ENCODE data around the gene SPNS3. TPM values are rescaled to one million over a fixed set of nuclear protein-coding genes. Genes with fewer than 3 reads are reported as not detected.

SPNS3 gene, protein sequence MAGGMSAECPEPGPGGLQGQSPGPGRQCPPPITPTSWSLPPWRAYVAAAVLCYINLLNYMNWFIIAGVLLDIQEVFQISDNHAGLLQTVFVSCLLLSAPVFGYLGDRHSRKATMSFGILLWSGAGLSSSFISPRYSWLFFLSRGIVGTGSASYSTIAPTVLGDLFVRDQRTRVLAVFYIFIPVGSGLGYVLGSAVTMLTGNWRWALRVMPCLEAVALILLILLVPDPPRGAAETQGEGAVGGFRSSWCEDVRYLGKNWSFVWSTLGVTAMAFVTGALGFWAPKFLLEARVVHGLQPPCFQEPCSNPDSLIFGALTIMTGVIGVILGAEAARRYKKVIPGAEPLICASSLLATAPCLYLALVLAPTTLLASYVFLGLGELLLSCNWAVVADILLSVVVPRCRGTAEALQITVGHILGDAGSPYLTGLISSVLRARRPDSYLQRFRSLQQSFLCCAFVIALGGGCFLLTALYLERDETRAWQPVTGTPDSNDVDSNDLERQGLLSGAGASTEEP
- total RNA-seq = not detected

DNA sequence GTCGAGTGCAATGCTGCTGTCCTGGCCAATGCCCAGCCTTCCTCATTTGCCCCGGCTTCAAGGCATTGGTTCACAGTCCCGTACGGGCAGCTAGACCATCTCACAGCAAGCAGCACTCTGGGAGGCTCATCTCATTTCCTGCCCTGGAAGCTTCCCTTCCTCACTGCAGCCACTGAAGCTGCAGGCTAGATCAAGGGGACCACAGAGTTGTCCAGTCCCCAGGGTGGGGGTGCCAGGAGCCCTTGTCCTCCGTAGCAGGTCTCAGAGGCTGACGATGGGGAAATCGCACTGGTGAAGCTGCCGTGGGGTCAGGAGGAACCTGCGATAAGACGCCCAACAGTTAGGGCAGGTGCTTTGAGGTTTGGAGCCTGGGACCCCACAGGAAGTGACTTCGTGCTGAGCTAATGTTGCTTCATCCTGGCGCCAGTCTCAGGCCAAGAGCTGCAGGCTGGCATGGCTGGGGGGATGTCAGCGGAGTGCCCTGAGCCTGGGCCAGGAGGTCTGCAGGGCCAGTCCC is at the start of gene SPNS3:
Gene SPNS3, plus strand, starts transcription at position 426 of the 517 bp plus-strand sequence. Its CDS starts 28 bp downstream, at position 454.
- no peak for ATAC-seq
- DNase-seq (ENCODE audit: low spot score) = no peak

DNA sequence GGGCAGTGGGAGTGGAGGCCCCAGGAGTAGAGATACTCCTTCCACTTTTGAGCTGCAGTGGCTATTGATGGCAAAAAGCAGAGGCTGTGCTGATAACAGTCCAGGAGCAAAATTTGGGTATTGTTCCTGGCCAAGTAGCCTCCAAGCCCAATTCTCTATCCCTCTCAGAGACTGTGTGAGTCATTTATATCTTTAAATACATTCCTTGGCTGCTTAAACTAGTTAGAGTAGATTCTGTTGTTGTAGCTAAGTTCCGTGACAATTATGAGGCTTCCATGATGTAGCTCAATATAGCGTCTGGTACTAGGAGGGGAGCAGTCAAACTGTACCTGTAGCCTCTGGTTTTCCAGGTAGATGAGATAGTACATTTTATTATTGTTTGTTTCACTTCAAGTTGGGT is 47.3 kb upstream of the SPNS3 start:
- DNase-seq (ENCODE audit: low spot score) (no peak), ATAC-seq (no peak)

DNA sequence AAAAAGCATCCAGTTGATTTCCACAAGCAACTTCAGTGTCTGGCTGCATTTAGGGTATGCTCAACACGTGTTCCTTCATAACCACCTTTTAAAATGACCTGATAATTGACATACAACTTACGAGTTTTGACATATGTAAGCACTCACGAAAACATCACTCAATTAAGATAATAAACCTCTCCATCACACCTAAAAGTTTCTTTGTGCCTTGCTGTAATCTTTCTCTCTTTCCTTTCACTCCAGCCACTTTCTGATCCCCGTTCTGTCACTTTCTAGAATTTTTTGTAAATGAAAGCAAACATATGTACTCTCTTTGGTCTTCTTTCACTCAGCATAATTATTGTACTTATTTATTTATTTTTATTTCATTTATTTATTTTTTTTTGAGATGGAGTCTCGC is 46.6 kb upstream of the SPNS3 start:
- no peak for DNase-seq (ENCODE audit: low spot score)
- ATAC-seq = no peak

DNA sequence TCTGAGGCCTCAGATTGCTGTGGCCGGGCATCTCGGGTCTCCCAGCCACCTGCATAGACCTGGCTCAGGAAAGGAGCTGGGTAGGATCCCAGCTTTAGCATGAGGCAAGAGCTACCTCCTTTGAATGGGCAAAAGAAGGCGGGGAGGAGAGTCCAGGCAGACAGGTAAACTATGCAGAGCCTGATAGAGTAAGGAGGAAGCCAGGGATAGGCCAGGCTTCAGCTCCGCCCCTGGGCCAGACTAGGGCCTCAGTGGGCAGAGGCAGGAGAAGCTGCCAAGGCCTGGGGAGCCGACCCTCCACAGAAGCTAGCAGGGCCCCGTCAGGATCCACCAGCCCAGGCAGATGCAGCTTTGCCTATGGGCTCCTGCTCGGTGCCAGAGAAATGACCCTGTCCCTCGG is 44.7 kb upstream of the SPNS3 start:
- ATAC-seq = peak; percentile 65

DNA sequence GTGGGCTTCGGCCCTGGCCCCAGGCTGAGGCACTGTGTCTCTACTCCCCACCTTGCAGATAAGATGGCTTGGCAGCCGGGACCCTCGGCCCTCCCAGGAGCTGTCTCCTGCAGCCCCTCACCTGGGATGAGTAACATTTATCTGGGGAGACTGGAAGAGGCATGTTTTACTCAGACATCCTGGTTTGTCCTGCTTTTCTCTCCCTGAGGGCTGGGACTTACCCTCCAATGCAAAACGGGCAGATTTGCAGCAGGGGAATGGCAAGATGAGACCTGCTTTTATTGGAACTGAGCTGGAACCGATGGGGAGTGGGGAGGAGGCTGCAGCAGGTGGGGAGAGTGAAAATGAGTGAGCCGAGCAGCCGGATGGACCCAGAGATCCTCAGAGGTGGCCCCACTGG is 39.9 kb upstream of the SPNS3 start:
- ATAC-seq (no peak), DNase-seq (ENCODE audit: low spot score) (no peak)

More for the DNA sequence above, 44.7 kb upstream of the SPNS3 start:
- no peak for DNase-seq (ENCODE audit: low spot score)

DNA sequence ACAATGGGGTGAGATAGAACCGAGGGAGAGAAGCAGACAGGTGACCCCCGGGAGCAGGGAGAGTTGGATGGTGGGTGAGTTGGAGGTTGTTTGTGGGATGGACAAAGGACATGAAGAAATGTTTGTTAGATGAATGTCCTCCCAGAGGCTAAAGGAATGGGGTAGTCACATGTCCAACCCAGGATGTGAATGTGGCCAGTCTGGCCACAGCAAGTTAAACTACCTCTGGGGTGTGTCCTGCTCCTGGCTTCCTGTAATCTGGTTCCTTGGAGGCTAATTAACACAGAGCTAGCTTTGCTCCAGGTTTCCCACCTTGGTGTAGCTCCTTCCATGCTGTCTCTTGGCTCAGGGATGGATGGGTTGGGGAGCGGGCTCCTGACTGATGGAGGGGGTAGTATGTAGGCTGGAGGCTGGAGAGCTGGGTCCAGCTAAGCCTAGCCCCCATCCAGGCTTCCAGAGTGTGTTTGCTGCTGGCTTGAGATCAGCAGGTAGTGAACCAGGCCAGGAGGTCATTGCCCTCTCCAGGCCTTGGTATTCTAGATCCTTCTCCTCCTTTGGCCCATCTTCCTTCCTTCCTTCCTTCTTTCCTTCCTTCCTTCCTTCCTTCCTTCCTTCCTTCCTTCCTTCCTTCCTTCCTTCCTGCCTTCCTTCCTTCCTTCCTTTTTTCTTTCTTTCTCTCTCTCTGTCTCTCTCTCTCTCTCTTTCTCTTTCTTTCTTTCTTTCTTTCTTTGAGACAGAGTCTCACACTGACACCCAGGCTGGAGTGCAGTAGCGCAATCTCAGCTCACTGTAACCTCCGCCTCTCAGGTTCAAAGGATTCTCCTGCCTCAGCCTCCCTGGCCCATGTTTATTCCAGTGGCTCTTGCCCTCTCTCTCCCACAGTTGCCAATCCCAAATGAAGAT is 39.3 kb upstream of the SPNS3 start:
- no peak for DNase-seq (ENCODE audit: low spot score)
- peak; percentile 52 for ATAC-seq

DNA sequence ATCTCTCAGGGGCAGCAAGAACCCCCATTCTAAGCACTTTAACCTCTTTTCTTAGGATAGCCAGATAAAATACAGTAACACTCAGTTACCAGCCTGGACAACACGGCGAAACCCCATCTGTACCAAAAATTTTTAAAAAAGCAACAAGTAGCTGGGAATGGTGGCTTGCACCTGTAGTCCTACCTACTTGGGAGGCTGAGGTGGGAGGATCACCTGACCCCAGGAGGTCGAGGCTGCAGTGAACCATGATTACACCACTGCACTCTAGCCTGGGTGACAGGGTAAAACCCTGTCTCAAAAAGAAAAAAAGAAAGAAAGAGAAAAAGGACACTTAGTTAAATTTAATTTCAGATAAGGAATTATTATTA is 38.6 kb upstream of the SPNS3 start:
- ATAC-seq = no peak
- DNase-seq (ENCODE audit: low spot score) = no peak

DNA sequence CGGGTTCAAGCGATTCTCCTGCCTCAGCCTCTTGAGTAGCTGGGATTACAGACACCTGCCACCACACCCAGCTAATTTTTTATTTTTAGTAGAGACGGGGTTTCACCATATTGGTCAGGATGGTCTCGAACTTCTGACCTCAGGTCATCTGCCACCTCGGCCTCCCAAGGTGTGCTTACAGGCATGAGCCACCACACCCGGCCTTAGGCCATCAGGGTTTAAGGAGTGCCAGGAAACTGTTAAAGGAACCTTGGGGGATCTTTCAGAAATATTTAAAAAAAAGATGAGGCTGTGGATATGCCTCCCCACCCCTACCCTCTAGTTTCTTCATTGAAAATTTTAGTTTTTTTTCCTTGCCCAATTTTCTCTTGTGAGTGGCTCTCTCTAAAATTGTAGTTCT is 35.9 kb upstream of the SPNS3 start:
- ATAC-seq (no peak), DNase-seq (ENCODE audit: low spot score) (no peak)

DNA sequence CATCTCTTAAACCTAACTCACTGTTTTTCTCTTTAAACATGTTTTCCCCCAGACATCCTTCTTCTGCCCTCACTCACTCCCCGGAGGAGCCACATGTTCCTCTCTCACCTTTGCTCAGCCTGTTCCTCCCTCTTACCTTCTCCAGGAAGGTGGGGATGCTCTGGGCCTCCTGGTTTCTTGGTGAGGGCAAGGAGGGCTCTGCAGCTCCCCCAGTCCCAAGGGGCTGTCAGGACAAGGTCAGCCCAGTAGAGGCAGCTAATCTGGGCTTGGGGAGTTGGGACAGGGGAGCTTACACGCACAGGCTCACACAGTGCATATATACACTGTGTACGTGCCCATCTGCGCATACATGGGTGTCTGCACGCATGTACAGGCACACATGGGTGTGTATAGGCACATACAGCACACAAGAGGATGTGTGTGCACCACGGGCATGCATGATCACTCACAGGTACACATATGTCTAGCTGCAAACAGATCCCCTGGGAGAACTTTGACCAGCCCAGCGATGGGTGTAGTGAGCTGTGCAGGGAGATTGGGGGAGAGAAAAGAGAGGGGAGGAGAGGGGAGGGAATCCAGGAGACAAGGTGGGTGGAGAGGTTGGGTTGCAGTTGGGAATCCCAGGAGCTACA is 28.6 kb upstream of the SPNS3 start:
- no peak for DNase-seq (ENCODE audit: low spot score)
- ATAC-seq = no peak

DNA sequence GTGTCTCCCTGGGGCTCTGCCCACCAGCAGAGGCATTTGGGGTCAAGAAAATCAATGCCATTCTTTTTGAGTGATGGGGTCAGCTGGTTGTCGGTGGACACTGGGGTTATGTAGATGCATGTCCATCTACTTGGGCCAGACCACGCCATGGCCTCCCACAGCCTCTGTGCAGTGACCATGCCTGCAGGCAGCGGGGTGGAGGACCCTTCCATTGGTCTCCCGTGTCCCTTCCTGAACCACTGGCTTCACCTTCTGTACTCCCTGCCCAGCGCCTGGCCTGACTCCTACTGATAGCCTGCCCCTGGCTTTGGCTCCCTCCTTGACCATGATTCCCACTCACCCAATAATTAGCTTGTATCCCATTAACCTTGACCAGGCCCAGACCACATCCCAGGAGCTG is 28.0 kb upstream of the SPNS3 start:
- no peak for ATAC-seq
- no peak for DNase-seq (ENCODE audit: low spot score)

DNA sequence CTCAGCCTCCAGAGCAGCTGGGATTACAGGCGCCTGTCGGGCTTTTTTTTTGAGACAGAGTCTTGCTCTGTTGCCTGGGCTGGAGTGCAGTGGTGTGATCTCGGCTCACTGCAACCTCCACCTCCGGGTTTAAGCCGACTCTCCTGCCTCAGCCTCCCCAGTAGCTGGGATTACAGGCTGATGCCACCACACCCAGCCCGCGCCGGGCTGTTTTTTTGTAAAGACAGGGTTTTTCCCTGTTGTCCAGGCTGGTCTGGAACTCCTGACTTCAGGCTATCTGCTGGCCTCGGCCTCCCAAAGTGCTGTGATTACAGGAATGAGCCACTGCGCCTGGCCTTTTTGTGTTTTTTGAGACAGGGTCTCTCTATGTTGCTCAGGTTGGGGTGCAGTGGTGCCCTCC is 27.4 kb upstream of the SPNS3 start:
- no peak for ATAC-seq
- DNase-seq (ENCODE audit: low spot score) = no peak

DNA sequence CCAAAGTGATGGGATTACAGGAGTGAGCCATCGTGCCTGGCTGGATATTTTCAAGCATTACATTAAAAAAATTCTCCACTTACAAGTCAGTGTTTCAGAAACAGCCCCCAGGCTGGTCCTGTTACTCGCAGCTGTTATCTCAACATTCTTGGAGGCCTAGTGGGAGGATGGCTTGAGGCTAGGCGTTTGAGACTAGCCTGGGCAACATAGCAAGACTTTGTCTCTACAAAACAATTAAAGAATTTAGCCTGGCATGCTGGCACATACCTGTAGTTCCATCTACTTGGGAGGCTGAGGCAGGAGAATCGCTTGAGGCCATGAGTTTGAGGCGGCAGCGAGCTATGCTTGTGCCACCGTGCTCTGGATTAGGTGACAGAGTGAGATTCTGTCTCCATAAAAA is 26.5 kb upstream of the SPNS3 start:
- ATAC-seq = no peak
- no peak for DNase-seq (ENCODE audit: low spot score)

DNA sequence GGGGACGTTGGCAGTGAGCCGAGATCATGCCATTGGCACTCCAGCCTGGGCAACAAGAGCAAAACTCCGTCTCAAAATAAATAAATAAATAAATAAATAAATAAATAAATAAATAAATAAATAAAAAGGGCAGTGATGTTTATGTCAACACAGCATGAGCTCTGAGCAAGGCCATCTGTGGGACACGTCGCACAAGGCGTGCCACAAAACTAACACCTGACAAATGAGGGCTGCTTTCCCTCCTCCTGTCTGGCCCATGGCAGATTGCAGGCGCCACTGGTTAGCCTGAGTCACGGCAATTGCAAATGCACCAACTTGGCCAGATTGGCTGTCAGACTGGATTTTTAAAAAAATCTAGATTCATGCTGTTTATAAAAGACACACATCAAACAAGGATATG is 25.9 kb upstream of the SPNS3 start:
- ATAC-seq (no peak), DNase-seq (ENCODE audit: low spot score) (no peak)

DNA sequence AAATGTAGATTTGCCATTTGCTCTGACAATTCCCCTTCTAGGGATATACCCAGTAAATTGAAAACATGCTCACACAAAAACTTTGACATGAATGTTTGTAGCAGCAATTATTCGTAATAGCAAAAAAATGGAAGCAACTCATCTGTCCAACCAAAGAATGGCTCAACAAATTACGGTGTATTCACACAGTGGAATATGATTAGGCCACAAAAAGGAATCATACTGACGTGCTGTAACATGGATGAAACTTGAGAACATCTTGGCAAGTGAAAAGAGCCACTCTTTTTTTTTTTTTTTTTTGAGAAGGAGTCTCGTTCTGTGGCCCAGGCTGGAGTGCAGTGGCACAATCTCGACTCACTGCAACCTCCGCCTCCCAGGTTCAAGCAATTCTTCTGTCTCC is 24.1 kb upstream of the SPNS3 start:
- ATAC-seq (no peak), DNase-seq (ENCODE audit: low spot score) (no peak)

DNA sequence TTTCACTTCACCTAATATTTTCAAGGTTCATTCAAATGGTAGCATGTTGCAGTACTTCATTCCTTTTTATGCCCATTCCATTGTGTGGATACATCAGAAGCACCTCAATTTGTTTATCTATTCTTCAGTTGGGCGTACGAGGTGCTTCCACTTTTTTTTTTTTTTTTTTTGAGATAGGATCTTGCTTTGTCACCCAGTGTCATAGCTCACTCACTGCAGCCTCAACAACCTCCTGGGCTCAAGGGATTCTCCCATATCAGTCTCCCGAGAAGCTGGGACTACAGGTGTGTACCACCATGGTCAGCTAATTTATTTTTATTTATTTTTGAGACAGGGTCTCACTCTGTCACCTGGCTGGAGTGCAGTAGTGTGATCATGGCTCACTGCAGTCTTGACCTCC is 22.5 kb upstream of the SPNS3 start:
- ATAC-seq = no peak
- no peak for DNase-seq (ENCODE audit: low spot score)

DNA sequence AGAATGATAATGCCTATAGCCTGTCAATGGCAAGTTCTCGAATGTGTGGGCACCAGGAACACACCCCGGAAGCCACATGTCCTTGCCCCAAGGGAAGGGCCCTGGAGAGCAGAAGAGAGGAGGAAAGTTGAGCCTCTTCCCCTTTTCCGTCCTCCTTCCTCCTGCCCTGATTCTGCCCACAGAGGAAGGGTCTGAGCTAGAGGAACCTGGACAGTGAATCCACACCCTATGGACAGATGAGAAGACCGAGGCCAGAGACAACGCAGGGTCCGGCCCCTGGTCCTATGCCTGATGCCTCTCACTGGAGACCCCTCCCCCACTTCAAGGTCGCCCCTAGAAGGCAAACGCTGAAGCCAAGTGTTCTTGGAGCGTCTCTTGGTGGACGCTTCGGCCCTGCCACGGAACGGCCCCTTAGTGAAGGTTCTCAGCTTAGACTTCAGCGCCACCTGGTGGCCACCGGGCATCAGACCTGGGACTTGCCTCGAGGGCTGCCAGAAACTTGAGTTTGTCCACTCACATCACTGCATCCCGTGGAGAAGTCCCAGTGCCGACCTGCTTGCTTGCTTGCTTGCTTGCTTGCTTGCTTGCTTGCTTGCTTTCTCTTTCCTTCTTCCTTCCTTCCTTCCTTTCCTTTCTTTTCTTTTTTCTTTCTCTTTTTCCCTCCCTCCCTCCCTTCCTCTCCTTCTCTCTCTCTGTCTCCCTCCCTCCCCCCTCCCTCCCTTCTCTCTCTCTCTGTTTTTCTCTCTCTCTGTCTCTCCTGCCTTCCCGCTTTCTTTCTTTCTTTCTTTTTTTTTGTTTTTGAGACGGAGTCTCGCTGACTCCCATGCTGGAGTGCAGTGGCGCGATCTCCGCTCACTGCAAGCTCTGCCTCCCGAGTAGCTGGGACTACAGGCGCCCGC is 20.6 kb upstream of the SPNS3 start:
- peak; percentile 99 for ATAC-seq
- peak; percentile 87 for DNase-seq (ENCODE audit: low spot score)

DNA sequence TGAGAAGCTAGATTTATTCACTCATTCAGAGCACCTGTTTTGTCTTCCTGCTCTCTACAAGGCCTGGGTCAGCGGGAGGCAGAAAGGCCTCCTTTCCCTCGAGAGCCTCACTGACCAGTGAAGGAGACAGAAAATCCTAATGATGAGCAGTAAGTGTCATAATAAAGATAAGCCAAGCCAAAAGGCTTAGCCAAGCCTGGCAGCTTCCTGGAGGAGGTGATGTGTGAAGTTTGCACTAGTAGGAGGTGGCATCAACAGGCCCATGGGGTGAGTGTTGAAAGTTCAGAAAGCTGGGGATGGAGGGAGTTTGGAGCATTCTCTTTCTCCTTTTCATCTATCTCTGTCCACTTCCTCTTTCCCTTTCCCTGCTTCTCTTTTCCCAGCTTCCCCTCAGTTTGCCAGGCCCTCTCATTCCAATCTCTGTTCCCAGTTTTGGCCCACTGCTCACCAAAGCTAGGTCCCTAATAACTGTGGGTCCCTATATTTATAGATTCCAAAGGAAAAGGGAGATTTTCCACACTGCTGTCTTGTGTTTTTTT is 16.5 kb upstream of the SPNS3 start:
- DNase-seq (ENCODE audit: low spot score) = no peak

DNA sequence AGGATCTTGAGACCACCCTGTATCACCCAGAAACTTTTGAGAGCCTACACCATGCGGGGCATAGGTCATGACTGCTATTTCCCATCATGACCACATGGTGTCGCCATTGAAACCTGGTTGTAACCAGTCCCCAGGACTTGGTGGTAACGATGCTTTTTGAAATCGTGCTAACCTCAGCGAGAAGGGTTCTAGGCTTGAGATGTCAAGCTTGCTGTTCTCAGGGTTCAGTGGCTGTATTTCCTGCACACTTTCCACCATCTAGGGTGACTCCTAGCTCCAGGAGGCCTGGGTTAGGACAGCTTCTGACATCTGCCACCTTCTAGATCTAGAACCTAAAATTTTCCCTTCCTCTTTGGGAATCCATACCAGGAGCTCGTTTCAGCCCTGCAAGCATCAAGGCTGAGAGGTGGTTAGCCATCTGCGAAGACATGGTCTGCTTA is 13.0 kb upstream of the SPNS3 start:
- peak; percentile 57 for DNase-seq (ENCODE audit: low spot score)

More for the DNA sequence above, 16.5 kb upstream of the SPNS3 start:
- no peak for ATAC-seq

DNA sequence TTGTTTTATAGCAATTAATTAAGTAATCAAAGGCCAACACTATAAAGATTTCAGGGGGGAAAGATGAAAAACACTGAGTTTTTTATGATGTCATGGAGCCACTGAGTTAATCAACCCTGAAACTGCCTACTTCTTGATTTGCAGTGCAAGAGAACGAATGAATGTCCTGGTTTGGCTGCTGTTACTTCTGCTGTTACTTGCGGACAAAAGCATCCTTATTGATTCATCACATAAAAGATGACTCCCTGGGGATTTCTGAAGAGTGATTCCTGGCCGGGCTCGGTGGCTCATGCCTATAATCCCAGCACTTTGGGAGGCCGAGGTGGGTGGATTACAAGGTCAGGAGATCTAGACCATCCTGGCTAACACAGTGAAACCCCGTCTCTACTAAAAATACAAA is 10.9 kb upstream of the SPNS3 start:
- no peak for ATAC-seq
- DNase-seq (ENCODE audit: low spot score) = no peak

More for the DNA sequence above, 13.0 kb upstream of the SPNS3 start:
- ATAC-seq = peak; percentile 99

DNA sequence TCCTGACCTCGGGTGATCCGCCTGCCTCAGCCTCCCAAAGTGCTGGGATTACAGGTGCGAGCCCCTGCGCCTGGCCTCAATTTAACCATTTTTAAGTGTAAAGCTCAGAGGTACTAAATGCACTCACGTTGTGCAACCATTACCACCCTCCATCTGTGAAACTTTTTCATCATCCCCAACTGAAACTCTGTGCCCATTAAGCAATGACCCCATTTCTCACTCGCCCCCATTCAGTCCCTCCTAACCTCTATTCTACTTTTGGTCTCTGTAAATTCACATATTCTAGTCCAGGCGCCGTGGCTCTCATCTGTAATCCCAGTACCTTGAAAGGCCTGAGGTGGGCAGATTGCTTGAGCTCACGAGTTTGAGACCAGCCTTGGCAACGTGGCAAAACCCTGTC is 8.3 kb upstream of the SPNS3 start:
- DNase-seq (ENCODE audit: low spot score) (no peak), ATAC-seq (no peak)

Measured in left lobe of liver (tissue), 2 donors.